GM19351 (cell line): Measurements from ENCODE around the gene STXBP6.

Experiments
- ATAC-seq: cut with Tn5 transposase; IDR thresholded peaks from one replicate; pipeline ENCODE4 v1.9.1; 2021; ENCODE audit warnings: mild to moderate bottlenecking, moderate library complexity; ENCODE audit not compliant: unreplicated experiment

Gene STXBP6

GRCh38 chr14:24892497-24893051 is 157.4 kb downstream of the STXBP6 start:
- no peak for ATAC-seq

- ATAC-seq, result no peak
Measured at GRCh38 chr14:24891987-24892496, 157.9 kb downstream of the STXBP6 start.

- no peak for ATAC-seq
Measured at GRCh38 chr14:24890716-24891115, 159.2 kb downstream of the STXBP6 start.

GRCh38 chr14:24889843-24890242 is 160.1 kb downstream of the STXBP6 start:
- no peak for ATAC-seq

- ATAC-seq, result no peak
Measured at GRCh38 chr14:24888532-24888931, 161.4 kb downstream of the STXBP6 start.

- ATAC-seq, result no peak
Measured at GRCh38 chr14:24887623-24888304, 162.2 kb downstream of the STXBP6 start.

- ATAC-seq, result no peak
Measured at GRCh38 chr14:24885410-24885913, 164.5 kb downstream of the STXBP6 start.

- no peak for ATAC-seq
Measured at GRCh38 chr14:24883576-24883975, 166.4 kb downstream of the STXBP6 start.

- ATAC-seq, result no peak
Measured at GRCh38 chr14:24881116-24881893, 168.6 kb downstream of the STXBP6 start.

- ATAC-seq, result no peak
Measured at GRCh38 chr14:24880689-24881088, 169.3 kb downstream of the STXBP6 start.

GRCh38 chr14:24879661-24880386 is 170.1 kb downstream of the STXBP6 start:
- ATAC-seq, result no peak

- no peak for ATAC-seq
Measured at GRCh38 chr14:24876996-24877395, 173.0 kb downstream of the STXBP6 start.

- no peak for ATAC-seq
Measured at GRCh38 chr14:24875991-24876878, 173.7 kb downstream of the STXBP6 start.

GRCh38 chr14:24875203-24875838 is 174.6 kb downstream of the STXBP6 start:
- no peak for ATAC-seq

GRCh38 chr14:24874514-24875202 is 175.3 kb downstream of the STXBP6 start:
- ATAC-seq, result no peak

GRCh38 chr14:24873551-24873950 is 176.4 kb downstream of the STXBP6 start:
- no peak for ATAC-seq

- no peak for ATAC-seq
Measured at GRCh38 chr14:24870949-24871701, 178.8 kb downstream of the STXBP6 start.

GRCh38 chr14:24868389-24868788 is 181.6 kb downstream of the STXBP6 start:
- ATAC-seq, result no peak
